Measurements from ENCODE around the gene STIL.

The STIL gene

GRCh38 chr1:47331875-47332274 lies 17.9 kb upstream of the STIL start:
- H3K27ac ChIP-seq (replicated peaks): no peak overlapping the region
- no peak overlapping the region for H3K4me3 ChIP-seq (replicated peaks; ENCODE audit: insufficient read depth, low read length)
- DNase-seq (ENCODE audit: low read depth in 1 of 2, low spot score in 1 of 2): no peak
- TF ChIP-seq REST (IDR thresholded peaks at IDR 0.05; ENCODE audit: insufficient replicate concordance, low read depth) (no peak), GABPA (IDR thresholded peaks at IDR 0.05; ENCODE audit: low read depth) (no peak), POLR2AphosphoS5 (IDR thresholded peaks at IDR 0.05; ENCODE audit: low read depth) (no peak), SPI1 (IDR thresholded peaks at IDR 0.05; ENCODE audit: borderline replicate concordance, low read depth) (no peak), CTCF (IDR thresholded peaks at IDR 0.05; ENCODE audit: insufficient read depth, low read length) (no peak)
- H3K27me3 ChIP-seq (ENCODE audit: insufficient read depth, poor library complexity, severe bottlenecking): no peaks in the 10 kb centered on the region

GRCh38 chr1:47330212-47330611 lies 16.3 kb upstream of the STIL start:
- TF ChIP-seq GABPA (IDR thresholded peaks at IDR 0.05; ENCODE audit: low read depth) (no peak), REST (IDR thresholded peaks at IDR 0.05; ENCODE audit: insufficient replicate concordance, low read depth) (no peak), POLR2AphosphoS5 (IDR thresholded peaks at IDR 0.05; ENCODE audit: low read depth) (no peak), CTCF (IDR thresholded peaks at IDR 0.05; ENCODE audit: insufficient read depth, low read length) (no peak), SPI1 (IDR thresholded peaks at IDR 0.05; ENCODE audit: borderline replicate concordance, low read depth) (no peak)
- no peak for DNase-seq (ENCODE audit: low read depth in 1 of 2, low spot score in 1 of 2)

GRCh38 chr1:47328992-47329391 lies 15.0 kb upstream of the STIL start:
- TF ChIP-seq GABPA (IDR thresholded peaks at IDR 0.05; ENCODE audit: low read depth): no peak
- TF ChIP-seq POLR2AphosphoS5 (IDR thresholded peaks at IDR 0.05; ENCODE audit: low read depth): no peak
- TF ChIP-seq CTCF (IDR thresholded peaks at IDR 0.05; ENCODE audit: insufficient read depth, low read length): no peak
- no peak for TF ChIP-seq REST (IDR thresholded peaks at IDR 0.05; ENCODE audit: insufficient replicate concordance, low read depth)
- TF ChIP-seq SPI1 (IDR thresholded peaks at IDR 0.05; ENCODE audit: borderline replicate concordance, low read depth): no peak
- DNase-seq (ENCODE audit: low read depth in 1 of 2, low spot score in 1 of 2): no peak
- Histone ChIP-seq H3K27me3 (ENCODE audit: insufficient read depth, poor library complexity, severe bottlenecking) (no peaks in the 10 kb centered on the region), H3K4me3 (replicated peaks; ENCODE audit: insufficient read depth, low read length) (no peak overlapping the region), H3K27ac (replicated peaks) (no peak overlapping the region)

More at GRCh38 chr1:47330212-47330611, 16.3 kb upstream of the STIL start:
- Histone ChIP-seq H3K4me3 (replicated peaks; ENCODE audit: insufficient read depth, low read length) (no peak overlapping the region), H3K27me3 (ENCODE audit: insufficient read depth, poor library complexity, severe bottlenecking) (no peaks in the 10 kb centered on the region), H3K27ac (replicated peaks) (no peak overlapping the region)
